ENCODE data around the gene CHMP6. TPM values are rescaled to one million over a fixed set of nuclear protein-coding genes. Genes with fewer than 3 reads are reported as not detected.

Gene CHMP6
- polyA plus RNA-seq (2012; ENCODE audit: insufficient read depth, insufficient read length): 19.8 TPM

GRCh38 chr17:80991645-80992076, at the start of gene CHMP6:
TSS of gene CHMP6 (plus strand) at chr17:80991841. CDS start at chr17:80991919, 78 bp downstream.
- peak; percentile 63 for DNase-seq (ENCODE audit: low read depth, low spot score)
- peak within 1 kb of the TSS; percentile 78 for H3K4me3 ChIP-seq (ENCODE audit: low read length)

- no peak for DNase-seq (ENCODE audit: low read depth, low spot score)
- H3K4me3 ChIP-seq (ENCODE audit: low read length): no peak overlapping the region
Observed at GRCh38 chr17:80942423-80943345, 49.0 kb upstream of the CHMP6 start.

GRCh38 chr17:80943346-80944145, 48.1 kb upstream of the CHMP6 start:
- no peak overlapping the region for H3K4me3 ChIP-seq (ENCODE audit: low read length)
- no peak for DNase-seq (ENCODE audit: low read depth, low spot score)

- H3K4me3 ChIP-seq (ENCODE audit: low read length): no peak overlapping the region
- no peak for DNase-seq (ENCODE audit: low read depth, low spot score)
Observed at GRCh38 chr17:80944326-80944725, 47.3 kb upstream of the CHMP6 start.

GRCh38 chr17:80945736-80946135, 45.9 kb upstream of the CHMP6 start:
- H3K4me3 ChIP-seq (ENCODE audit: low read length): no peak overlapping the region
- no peak for DNase-seq (ENCODE audit: low read depth, low spot score)

- no peak overlapping the region for H3K4me3 ChIP-seq (ENCODE audit: low read length)
- no peak for DNase-seq (ENCODE audit: low read depth, low spot score)
Observed at GRCh38 chr17:80946449-80946848, 45.2 kb upstream of the CHMP6 start.

GRCh38 chr17:80947200-80947940, 44.3 kb upstream of the CHMP6 start:
- DNase-seq (ENCODE audit: low read depth, low spot score): no peak

GRCh38 chr17:80948019-80948975, 43.3 kb upstream of the CHMP6 start:
- no peak overlapping the region for H3K4me3 ChIP-seq (ENCODE audit: low read length)
- no peak for DNase-seq (ENCODE audit: low read depth, low spot score)

More at GRCh38 chr17:80947200-80947940, 44.3 kb upstream of the CHMP6 start:
- no peak overlapping the region for H3K4me3 ChIP-seq (ENCODE audit: low read length)

GRCh38 chr17:80948976-80949450, 42.6 kb upstream of the CHMP6 start:
- DNase-seq (ENCODE audit: low read depth, low spot score): no peak
- no peak overlapping the region for H3K4me3 ChIP-seq (ENCODE audit: low read length)

GRCh38 chr17:80949451-80950421, 41.9 kb upstream of the CHMP6 start:
- no peak overlapping the region for H3K4me3 ChIP-seq (ENCODE audit: low read length)
- no peak for DNase-seq (ENCODE audit: low read depth, low spot score)

- no peak overlapping the region for H3K4me3 ChIP-seq (ENCODE audit: low read length)
- no peak for DNase-seq (ENCODE audit: low read depth, low spot score)
Observed at GRCh38 chr17:80950466-80951120, 41.0 kb upstream of the CHMP6 start.

GRCh38 chr17:80951121-80952090, 40.2 kb upstream of the CHMP6 start:
- no peak for DNase-seq (ENCODE audit: low read depth, low spot score)

GRCh38 chr17:80952291-80952690, 39.4 kb upstream of the CHMP6 start:
- no peak for DNase-seq (ENCODE audit: low read depth, low spot score)
- H3K4me3 ChIP-seq (ENCODE audit: low read length): no peak overlapping the region

More at GRCh38 chr17:80951121-80952090, 40.2 kb upstream of the CHMP6 start:
- no peak overlapping the region for H3K4me3 ChIP-seq (ENCODE audit: low read length)

- DNase-seq (ENCODE audit: low read depth, low spot score): no peak
Observed at GRCh38 chr17:80953471-80954315, 37.9 kb upstream of the CHMP6 start.

More at GRCh38 chr17:80953471-80954315, 37.9 kb upstream of the CHMP6 start:
- no peak overlapping the region for H3K4me3 ChIP-seq (ENCODE audit: low read length)
